CD4-positive, alpha-beta T cell treated with Interleukin-4 for 4 hours (primary cell): Measurements from ENCODE around the gene FASTK.

Source experiments
- DNase-seq: peaks from one replicate; pipeline ENCODE4 v3.0.0-alpha.2; 2020

The FASTK gene

DNA sequence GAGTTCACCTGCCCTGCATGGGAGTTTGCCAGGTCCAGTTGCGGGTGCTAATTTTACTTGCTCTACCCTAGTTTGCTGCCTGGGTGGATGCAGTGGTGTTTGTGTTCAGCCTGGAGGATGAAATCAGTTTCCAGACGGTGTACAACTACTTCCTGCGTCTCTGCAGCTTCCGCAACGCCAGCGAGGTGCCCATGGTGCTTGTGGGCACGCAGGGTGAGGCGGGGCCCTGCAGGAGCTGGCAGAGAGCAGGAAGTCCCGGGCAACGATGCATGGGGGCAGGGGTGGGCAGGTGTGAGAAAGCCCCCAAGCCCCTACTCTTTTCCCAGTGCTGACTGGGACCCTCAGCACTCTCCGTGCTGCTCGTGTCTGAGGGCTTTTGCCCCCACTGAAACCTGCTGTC lies 37.0 kb upstream of the FASTK start:
- DNase-seq, result peak; percentile 51

GRCh38 chr7:151116603-151117440 lies 36.2 kb upstream of the FASTK start:
- no peak for DNase-seq

- DNase-seq, result no peak
These were observed 35.3 kb upstream of the FASTK start for GRCh38 chr7:151115836-151116418.

DNA sequence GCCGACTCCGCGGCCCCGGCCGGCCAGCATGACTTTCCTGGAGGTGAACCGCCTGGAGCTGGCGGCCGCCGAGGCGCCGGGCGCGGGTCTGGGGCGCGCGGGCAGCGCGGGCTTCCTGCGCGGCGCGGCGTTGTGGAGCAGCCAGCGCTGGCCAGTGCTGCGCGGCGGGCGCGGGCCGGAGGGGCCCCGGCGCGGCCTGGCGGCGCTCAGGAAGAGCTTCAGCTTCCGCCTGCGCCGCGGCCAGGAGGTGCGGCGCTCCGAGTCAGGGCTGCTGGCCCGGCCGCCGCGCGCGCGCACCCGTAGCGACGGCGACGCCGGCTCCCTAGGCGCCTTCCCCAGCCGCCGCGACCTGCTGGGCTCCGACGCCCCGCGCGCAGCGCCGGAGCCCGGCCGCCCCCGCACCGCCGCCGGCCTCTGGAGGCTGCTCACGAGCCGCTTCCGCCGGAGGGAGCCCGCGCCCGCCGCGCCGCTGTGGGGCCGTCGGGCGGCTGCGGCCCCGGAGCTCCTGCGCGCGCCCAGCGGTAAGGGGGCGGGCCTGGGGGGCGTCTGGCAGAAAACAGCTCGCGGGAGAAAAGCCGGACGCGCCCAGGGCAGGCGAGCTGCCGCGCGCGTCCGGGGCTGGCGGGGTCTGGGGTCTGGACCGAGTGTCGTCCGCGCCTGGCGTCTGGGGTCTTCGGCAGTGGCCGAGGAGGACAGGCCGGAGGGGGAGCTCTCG lies 34.7 kb upstream of the FASTK start:
- no peak for DNase-seq

DNA sequence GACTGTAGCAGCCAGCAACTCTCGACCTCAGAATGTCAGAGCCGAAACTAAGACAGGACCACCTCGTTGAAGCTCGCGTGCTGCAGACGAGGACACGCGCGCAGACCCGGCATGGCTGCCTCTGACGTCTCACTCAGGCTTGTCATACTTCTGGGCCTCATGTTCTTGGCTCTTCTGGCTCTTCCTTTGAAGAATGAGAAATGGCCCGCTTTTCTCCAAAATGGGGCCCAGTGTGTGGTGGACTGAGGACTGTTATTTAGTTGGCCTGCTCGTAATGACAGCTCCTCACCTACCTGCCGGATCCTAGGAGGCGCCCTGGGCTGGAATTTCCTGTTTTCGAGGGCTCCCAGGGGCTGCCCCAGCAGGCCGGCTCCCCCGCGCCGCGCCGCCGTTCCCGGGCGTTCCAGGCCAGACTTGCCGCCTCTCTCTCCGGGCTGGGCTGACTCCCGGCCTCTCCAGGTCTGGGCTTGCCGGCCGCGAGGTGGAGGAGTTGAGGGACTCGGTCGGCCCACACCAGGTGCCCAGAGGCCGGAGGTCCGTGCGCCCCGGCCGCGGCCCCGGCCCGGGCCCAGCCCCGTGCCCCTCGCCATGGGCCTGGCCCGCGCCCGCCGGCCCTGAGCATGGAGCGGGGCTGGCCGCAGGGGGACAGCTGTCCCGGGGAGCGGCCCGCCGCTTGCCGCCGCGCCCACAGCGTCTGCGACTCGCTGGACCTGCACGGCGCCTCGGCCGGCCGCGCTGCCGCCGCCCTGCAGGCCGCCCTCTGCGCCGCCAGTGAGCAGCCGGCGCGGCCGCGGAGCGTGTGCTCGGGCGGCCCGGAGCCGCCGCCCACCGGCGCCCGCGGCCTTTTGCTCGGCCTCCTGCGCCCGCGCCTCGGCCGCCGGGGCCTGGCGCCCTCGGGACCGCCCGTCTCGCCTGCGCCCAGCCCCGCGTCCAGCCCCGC lies 33.8 kb upstream of the FASTK start:
- DNase-seq, result no peak

DNA sequence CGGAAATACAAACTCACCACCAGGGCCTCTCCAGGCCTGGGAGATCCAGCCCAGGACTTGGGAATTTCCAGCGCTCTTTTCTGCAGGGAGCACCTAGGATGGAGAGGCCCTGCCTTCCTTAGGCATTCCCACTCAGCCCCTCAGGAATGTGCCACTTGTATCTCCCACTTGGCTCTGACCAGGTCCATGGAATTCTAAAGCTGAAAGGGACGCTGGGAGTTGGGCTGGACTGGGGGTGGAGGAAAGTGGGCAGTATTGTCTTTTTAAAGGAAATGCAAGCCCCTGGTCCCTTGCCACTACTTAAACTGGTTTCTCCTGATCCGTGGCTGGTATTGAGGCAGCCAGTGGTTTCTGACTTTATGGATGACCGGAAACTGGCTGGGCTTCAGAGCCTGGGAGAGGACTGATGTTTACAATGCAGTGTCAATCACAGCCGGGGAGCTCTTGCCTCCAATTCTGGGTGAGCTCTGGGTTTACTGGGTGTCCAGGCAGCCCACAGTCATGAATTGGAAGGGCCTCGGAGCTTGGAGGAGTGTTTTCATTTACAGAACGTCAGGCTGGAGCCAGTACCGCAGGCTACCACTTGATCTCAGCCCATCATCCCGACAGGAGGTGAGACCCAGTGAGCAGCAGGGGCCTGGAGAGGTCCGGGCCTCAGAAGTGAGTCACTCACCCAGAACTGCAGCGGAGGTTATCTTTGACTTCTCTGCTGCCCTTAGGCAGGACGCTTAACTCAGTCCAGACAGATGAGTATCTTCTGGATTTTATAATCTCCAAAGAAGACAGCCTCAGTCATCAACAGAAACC lies 32.9 kb upstream of the FASTK start:
- DNase-seq, result no peak

DNA sequence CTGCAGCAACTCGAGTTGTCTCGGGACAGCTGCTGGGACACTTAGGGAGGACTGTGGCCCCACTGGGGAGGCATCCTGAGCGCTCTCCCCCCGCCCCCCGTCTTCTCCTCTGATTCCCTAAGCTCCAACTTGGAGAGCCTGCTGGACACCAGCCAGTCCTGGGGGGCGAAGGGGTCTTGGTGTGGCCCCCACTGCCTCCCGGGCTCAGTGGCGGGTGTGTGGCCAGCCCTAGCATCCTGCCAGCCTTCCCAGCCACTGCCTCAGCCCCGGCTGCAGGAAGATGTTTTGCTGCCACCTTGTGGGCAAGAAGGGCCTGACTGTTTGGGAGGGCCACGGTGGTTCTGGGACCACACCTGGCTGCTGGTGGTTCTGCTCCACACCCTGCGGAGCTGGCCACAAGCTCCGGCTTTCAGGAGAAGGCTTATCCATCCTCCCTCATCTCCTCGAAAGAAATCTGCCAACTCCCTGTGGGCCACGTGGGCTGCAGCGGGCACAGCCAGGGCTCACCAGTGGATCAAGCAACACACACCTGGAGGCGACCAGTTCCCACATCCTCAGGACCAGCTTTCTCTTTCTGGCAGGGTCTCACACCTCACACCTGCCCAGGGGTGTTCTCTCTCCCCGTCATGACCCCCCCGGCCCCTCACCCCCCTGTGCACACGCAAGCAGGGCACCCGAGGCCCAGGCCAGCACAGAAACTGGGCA lies 30.5 kb upstream of the FASTK start:
- peak; percentile 67 for DNase-seq

GRCh38 chr7:151110236-151110940 lies 29.8 kb upstream of the FASTK start:
- DNase-seq, result no peak

DNA sequence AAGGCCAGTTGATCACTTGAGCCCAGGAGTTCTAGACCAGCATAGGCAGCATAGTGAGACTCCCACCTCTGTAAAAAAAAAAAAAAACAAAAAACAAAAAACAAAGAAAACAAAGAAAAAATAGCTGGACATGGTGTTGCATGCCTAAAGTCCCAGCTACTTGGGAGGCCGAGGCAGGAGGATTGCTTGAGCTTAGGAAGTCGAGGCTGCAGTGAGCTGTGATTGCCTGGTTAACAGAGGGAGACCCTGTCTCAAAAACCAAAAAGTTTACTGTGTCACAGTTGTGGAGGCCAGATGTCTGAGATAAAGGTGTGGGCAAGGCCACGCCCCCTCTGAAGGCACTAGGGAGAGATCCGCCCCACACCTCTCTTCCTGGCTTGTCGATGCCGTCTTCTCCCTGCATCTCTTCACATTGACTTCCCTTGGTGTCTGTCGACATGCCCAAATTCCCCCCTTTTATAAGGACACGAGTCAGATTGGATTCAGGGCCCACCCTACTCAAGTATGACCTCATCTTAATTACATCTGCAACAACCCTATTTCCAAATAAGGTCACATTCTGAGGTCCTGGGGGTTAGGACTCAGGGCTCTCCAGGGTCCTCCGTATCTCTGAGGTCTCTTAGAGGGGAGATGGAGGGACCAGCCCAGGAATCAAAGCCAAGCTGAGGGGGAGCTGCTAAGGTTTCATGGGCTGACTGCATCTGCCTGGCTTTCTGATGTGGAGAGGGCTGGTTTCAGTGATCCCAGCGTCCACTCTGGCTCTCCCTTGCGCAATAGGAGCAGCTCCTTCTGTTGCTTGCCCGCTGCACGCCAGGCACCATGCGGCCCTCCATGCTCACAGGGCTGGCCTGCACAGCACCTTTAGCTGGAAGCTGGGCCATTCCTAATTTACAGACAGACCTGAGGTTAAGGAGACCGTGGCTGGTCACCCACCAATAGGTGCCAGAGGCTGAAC lies 28.8 kb upstream of the FASTK start:
- no peak for DNase-seq

DNA sequence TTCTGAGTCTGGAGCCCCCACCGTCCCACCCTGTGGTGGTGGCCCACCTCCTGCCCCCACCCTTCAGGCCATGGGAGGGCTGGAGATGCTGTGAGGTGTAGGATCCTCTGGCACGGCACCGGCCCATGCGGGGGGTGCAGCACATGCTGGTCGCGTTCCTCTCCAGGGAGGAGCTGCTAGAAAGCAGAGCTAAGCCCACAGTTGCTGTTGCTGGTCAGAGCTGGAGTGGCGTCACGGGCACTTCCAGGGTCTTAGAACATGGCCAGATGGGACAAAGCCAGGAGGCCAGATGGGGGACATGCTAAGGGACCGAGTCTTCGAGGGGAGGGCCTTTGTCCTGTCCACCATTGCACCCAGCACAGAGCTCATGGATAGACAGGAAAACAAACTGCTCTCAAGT lies 27.3 kb upstream of the FASTK start:
- no peak for DNase-seq

DNA sequence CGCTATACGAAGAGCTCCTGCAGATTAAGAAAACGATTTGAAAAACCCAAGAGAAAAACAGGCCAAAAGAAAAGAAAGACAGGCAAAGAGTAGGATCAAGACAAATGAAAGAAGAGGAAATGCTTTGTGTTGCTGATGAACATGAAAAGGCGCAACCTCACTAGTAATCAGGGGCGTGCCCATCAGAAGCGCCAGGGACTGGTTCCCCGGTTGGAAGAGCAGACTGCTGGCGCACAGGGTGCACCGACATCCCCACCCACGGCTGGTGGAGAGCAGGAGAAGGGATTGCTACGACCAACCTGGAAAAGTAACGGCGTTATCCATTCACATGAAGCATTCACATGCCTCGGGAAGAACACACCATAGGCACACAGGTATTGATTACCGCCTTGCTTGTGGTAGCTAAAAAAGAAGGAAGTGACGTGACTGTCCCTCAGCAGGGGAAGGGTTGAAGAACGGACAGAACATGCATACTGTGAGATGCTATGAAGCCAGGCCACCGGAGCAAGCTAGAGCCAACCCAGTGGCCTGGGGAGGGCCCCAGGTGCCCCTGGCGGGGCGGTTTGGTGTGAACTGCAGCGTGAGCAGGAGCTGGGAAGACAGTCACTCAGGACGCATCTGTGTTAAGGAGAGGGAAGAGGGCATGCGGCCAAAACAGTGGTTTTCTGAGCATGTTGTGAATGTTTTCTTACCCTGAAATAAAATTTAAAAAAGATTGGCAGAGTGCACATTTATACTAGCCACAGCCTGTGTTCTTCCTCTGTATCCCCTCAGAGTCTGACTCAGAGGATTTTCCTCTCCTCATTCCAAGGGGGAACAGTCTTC lies 24.0 kb upstream of the FASTK start:
- DNase-seq, result no peak

GRCh38 chr7:151103973-151104372 lies 23.4 kb upstream of the FASTK start:
- DNase-seq, result no peak

GRCh38 chr7:151102991-151103390 lies 22.4 kb upstream of the FASTK start:
- no peak for DNase-seq

- no peak for DNase-seq
These were observed 21.2 kb upstream of the FASTK start for GRCh38 chr7:151101621-151102396.

DNA sequence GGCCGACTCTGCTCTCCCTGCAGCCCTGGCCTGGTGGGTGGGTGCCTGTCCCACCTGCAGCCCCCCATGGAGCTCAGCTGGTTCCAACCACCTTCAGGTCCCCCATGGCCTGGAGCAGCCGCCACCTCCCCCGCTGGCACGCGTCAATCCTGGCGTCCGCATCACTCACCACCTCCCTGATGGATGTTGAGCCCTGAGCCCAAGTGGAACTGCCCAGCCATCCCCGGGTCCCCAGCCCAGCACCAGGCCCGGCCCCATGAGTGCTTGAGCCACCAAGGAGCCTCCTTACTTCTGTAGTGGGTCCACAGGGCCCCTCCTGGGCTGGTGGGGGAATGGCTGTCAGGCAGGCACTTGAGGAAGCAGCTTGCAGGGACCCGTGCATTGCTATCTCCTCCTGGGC lies 20.3 kb upstream of the FASTK start:
- DNase-seq, result no peak

GRCh38 chr7:151099486-151100211 lies 19.0 kb upstream of the FASTK start:
- no peak for DNase-seq
